SK-N-SH treated with all-trans-retinoic acid at 6 μM for 48 hours (cell line): Measurements from ENCODE around the gene CDCA5.

Source experiments
- ATAC-seq: fragments of 200-7000 bp; cut with Tn5 transposase; 3 replicates; pipeline ENCODE4 v1.9.1; 2020; ENCODE audit warnings: mild to moderate bottlenecking, moderate library complexity
- ARNTL ChIP-seq: fragments of 450-650 bp; formaldehyde crosslinking; IDR thresholded peaks from 2 replicates; pipeline ENCODE4 v1.5.0; 2020; ENCODE audit warnings: low read depth, mild to moderate bottlenecking, moderate library complexity, borderline replicate concordance
- BACH2 ChIP-seq: fragments of 250-450 bp; sonication (Bioruptor Pico); IDR thresholded peaks from 2 replicates; pipeline ENCODE4 v1.9.0; 2021; ENCODE audit warnings: mild to moderate bottlenecking, borderline replicate concordance
- CSRNP3 ChIP-seq: fragments of 250-450 bp; sonication (Bioruptor Pico); IDR thresholded peaks from 2 replicates; pipeline ENCODE4 v1.5.1; 2021; ENCODE audit warnings: mild to moderate bottlenecking, moderate library complexity
- GLIS3 ChIP-seq: fragments of 250-450 bp; sonication (Bioruptor Pico); IDR thresholded peaks from 2 replicates; pipeline ENCODE4 v1.5.0; 2020; ENCODE audit warnings: mild to moderate bottlenecking, moderate library complexity
- OSR1 ChIP-seq: fragments of 250-450 bp; sonication (Bioruptor Pico); IDR thresholded peaks from 2 replicates; pipeline ENCODE4 v1.8.0; 2022; ENCODE audit warnings: moderate library complexity, mild to moderate bottlenecking, inconsistent platforms
- POU6F1 ChIP-seq: fragments of 250-450 bp; sonication (Bioruptor Pico); IDR thresholded peaks from 2 replicates; pipeline ENCODE4 v1.8.0; 2021; ENCODE audit warnings: low read depth, mild to moderate bottlenecking, moderate library complexity, borderline replicate concordance
- PPARA ChIP-seq: fragments of 250-450 bp; sonication (Bioruptor Pico); IDR thresholded peaks from 2 replicates; pipeline ENCODE4 v1.5.0; 2020; ENCODE audit warnings: mild to moderate bottlenecking, borderline replicate concordance
- RARB ChIP-seq: fragments of 250-450 bp; sonication (Bioruptor Pico); IDR thresholded peaks from 2 replicates; pipeline ENCODE4 v1.8.0; 2021; ENCODE audit warnings: mild to moderate bottlenecking, moderate library complexity
- SNAI2 ChIP-seq: fragments of 250-450 bp; sonication (Bioruptor Pico); IDR thresholded peaks from 2 replicates; pipeline ENCODE4 v1.5.0; 2020; ENCODE audit warnings: mild to moderate bottlenecking, moderate library complexity
- TCF4 ChIP-seq: fragments of 250-450 bp; sonication (Bioruptor Pico); IDR thresholded peaks from 2 replicates; pipeline ENCODE4 v1.8.0; 2021; ENCODE audit warnings: mild to moderate bottlenecking, moderate library complexity, borderline replicate concordance
- ZC3H10 ChIP-seq: fragments of 250-450 bp; sonication (Bioruptor Pico); IDR thresholded peaks from 2 replicates; pipeline ENCODE4 v1.5.1; 2021; ENCODE audit warnings: mild to moderate bottlenecking, moderate library complexity
- ZFP3 ChIP-seq: fragments of 250-450 bp; sonication (Bioruptor Pico); IDR thresholded peaks from 2 replicates; pipeline ENCODE4 v1.5.0; 2020; ENCODE audit warnings: mild to moderate bottlenecking, moderate library complexity
- ZFP30 ChIP-seq: fragments of 450-650 bp; formaldehyde crosslinking; IDR thresholded peaks from 2 replicates; pipeline ENCODE4 v1.5.0; 2022; ENCODE audit warnings: mild to moderate bottlenecking, moderate library complexity
- ZNF565 ChIP-seq: fragments of 450-650 bp; formaldehyde crosslinking; conservative IDR thresholded peaks from 2 replicates; pipeline ENCODE4 v1.5.0; 2020; ENCODE audit warnings: low read depth, mild to moderate bottlenecking, moderate library complexity
- ZNF70 ChIP-seq: fragments of 450-650 bp; formaldehyde crosslinking; IDR thresholded peaks from 2 replicates; pipeline ENCODE4 v1.5.0; 2020; ENCODE audit warnings: mild to moderate bottlenecking, moderate library complexity
- ZNF8 ChIP-seq: fragments of 450-650 bp; formaldehyde crosslinking; IDR thresholded peaks from 2 replicates; pipeline ENCODE4 v1.5.0; 2020; ENCODE audit warnings: mild to moderate bottlenecking, moderate library complexity
- TF ChIP-seq, protein P1 (sequence below): fragments of 250-450 bp; sonication (Bioruptor Pico); IDR thresholded peaks from 2 replicates; pipeline ENCODE4 v1.5.0; 2020; ENCODE audit warnings: mild to moderate bottlenecking, moderate library complexity
- TF ChIP-seq, protein P2 (sequence below): fragments of 250-450 bp; sonication (Bioruptor Pico); IDR thresholded peaks from 2 replicates; pipeline ENCODE4 v1.8.0; 2020; ENCODE audit warnings: mild to moderate bottlenecking, moderate library complexity, borderline replicate concordance
- TF ChIP-seq, protein P3 (sequence below): fragments of 250-450 bp; sonication (Bioruptor Pico); IDR thresholded peaks from 2 replicates; pipeline ENCODE4 v1.5.1; 2020; ENCODE audit warnings: low read depth, mild to moderate bottlenecking, moderate library complexity

CDCA5 gene

DNA sequence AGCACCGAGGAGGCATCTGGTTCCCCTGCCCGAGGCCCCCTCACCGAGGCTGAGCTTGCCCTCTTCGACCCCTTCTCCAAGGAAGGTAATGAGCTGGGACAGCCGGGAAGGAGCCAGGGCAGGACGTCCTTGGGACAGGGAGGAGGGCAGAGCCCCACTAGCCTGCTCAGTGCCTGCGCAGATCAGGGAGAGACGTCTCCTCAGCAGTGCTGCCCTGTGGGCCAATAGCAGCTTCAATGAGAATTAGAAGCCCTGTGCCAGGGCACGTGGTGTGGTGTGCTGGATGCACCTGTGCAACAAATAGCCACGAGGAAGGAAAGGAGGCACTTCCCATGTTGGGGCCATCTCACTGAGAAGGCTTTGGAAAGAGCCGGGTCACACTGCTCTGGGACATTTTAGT, 48.3 kb downstream of the CDCA5 start:
- TF ChIP-seq, protein P1, sequence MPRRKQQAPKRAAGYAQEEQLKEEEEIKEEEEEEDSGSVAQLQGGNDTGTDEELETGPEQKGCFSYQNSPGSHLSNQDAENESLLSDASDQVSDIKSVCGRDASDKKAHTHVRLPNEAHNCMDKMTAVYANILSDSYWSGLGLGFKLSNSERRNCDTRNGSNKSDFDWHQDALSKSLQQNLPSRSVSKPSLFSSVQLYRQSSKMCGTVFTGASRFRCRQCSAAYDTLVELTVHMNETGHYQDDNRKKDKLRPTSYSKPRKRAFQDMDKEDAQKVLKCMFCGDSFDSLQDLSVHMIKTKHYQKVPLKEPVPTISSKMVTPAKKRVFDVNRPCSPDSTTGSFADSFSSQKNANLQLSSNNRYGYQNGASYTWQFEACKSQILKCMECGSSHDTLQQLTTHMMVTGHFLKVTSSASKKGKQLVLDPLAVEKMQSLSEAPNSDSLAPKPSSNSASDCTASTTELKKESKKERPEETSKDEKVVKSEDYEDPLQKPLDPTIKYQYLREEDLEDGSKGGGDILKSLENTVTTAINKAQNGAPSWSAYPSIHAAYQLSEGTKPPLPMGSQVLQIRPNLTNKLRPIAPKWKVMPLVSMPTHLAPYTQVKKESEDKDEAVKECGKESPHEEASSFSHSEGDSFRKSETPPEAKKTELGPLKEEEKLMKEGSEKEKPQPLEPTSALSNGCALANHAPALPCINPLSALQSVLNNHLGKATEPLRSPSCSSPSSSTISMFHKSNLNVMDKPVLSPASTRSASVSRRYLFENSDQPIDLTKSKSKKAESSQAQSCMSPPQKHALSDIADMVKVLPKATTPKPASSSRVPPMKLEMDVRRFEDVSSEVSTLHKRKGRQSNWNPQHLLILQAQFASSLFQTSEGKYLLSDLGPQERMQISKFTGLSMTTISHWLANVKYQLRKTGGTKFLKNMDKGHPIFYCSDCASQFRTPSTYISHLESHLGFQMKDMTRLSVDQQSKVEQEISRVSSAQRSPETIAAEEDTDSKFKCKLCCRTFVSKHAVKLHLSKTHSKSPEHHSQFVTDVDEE (CRISPR knock-in tag): no peak
- TF ChIP-seq ZC3H10 (no peak), ZNF8 (CRISPR knock-in tag) (no peak), ZFP30 (CRISPR knock-in tag) (no peak), ARNTL (CRISPR knock-in tag) (no peak), SNAI2 (CRISPR knock-in tag) (no peak), CSRNP3 (CRISPR knock-in tag) (no peak), ZNF565 (no peak), PPARA (CRISPR knock-in tag) (no peak), OSR1 (CRISPR knock-in tag) (no peak), GLIS3 (CRISPR knock-in tag) (no peak)
- TF ChIP-seq, protein P2, sequence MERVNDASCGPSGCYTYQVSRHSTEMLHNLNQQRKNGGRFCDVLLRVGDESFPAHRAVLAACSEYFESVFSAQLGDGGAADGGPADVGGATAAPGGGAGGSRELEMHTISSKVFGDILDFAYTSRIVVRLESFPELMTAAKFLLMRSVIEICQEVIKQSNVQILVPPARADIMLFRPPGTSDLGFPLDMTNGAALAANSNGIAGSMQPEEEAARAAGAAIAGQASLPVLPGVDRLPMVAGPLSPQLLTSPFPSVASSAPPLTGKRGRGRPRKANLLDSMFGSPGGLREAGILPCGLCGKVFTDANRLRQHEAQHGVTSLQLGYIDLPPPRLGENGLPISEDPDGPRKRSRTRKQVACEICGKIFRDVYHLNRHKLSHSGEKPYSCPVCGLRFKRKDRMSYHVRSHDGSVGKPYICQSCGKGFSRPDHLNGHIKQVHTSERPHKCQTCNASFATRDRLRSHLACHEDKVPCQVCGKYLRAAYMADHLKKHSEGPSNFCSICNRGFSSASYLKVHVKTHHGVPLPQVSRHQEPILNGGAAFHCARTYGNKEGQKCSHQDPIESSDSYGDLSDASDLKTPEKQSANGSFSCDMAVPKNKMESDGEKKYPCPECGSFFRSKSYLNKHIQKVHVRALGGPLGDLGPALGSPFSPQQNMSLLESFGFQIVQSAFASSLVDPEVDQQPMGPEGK (CRISPR knock-in tag): no peak
- TF ChIP-seq, protein P3, sequence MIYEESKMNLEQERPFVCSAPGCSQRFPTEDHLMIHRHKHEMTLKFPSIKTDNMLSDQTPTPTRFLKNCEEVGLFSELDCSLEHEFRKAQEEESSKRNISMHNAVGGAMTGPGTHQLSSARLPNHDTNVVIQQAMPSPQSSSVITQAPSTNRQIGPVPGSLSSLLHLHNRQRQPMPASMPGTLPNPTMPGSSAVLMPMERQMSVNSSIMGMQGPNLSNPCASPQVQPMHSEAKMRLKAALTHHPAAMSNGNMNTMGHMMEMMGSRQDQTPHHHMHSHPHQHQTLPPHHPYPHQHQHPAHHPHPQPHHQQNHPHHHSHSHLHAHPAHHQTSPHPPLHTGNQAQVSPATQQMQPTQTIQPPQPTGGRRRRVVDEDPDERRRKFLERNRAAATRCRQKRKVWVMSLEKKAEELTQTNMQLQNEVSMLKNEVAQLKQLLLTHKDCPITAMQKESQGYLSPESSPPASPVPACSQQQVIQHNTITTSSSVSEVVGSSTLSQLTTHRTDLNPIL: no peak
- TF ChIP-seq, all 23 proteins: peak for 0
- no peak for ATAC-seq

GRCh38 chr11:65034423-65034822, 49.4 kb downstream of the CDCA5 start:
- TF ChIP-seq ZNF70 (CRISPR knock-in tag): no peak
- no peak for TF ChIP-seq GLIS3 (CRISPR knock-in tag)
- no peak for TF ChIP-seq RARB (CRISPR knock-in tag)
- TF ChIP-seq POU6F1: no peak
- TF ChIP-seq ZFP3 (CRISPR knock-in tag): no peak
- TF ChIP-seq ZNF8 (CRISPR knock-in tag): no peak
- TF ChIP-seq ZC3H10: no peak
- TF ChIP-seq, protein P3: no peak
- TF ChIP-seq CSRNP3 (CRISPR knock-in tag): no peak
- TF ChIP-seq BACH2 (CRISPR knock-in tag): no peak
- no peak for TF ChIP-seq TCF4
- no peak for ATAC-seq
